ENCODE results near the gene HHAT.
"Not testable (repeated sequence)": the region's sequence is repeated elsewhere in the genome, so short reads cannot be mapped to it uniquely, and the experiment has no call there.

HHAT gene

GRCh38 chr1:210396541-210396940 is 67.8 kb downstream of the HHAT start:
- no peak for DNase-seq (ENCODE audit: low read depth in 2 of 2)

GRCh38 chr1:210397252-210397651 is 68.5 kb downstream of the HHAT start:
- no peak for DNase-seq (ENCODE audit: low read depth in 2 of 2)

GRCh38 chr1:210397681-210398080 is 69.0 kb downstream of the HHAT start:
- no peak for DNase-seq (ENCODE audit: low read depth in 2 of 2)

GRCh38 chr1:210398466-210398865 is 69.8 kb downstream of the HHAT start:
- DNase-seq (ENCODE audit: low read depth in 2 of 2), result no peak

GRCh38 chr1:210400043-210400840 is 71.5 kb downstream of the HHAT start:
- DNase-seq (ENCODE audit: low read depth in 2 of 2), result peak in 1 of 2 donors; percentile 5

DNA sequence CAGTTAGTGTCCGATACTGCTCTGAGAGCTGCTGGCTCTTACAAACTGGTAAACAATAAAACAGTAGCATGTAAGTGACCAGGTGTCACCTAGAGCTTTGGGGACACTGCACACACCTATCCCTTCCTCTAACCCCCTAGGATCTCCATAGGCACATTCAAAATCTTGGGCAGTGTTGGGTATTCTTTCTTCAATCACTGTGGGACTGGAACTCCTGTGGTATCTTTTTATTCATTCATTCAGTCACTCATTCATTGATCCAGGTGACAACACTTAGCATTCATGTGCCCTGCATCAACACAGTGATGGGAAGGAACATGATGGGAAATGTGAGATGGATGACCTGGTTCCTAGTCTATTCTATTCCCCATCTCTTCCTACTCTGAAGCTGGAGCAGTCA is 73.9 kb downstream of the HHAT start:
- DNase-seq (ENCODE audit: low read depth in 2 of 2), result no peak

DNA sequence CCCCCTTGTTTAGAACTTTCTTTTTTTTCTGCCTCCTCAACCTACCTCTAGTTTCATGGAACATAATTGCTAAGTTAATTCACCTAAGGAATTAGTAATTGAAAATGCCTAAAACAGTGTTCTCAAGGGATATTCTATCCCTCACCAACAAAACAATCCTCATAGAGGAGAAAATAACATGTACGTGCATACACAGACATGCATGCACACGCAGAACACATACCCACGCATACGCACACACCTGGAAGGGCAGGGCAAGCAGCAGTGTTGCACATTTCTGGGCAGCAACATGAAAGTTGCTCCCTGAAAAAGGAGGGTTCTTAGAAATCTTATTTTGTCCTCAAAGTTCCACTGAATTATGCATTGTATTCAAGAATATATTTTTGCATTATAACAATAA is 76.6 kb downstream of the HHAT start:
- no peak for DNase-seq (ENCODE audit: low read depth in 2 of 2)

GRCh38 chr1:210406341-210406740 is 77.6 kb downstream of the HHAT start:
- DNase-seq (ENCODE audit: low read depth in 2 of 2), result not testable (repeated sequence)

- peak; percentile 35 to 50 for DNase-seq (ENCODE audit: low read depth in 2 of 2)
Measured at GRCh38 chr1:210407207-210407886, 78.6 kb downstream of the HHAT start.

- DNase-seq (ENCODE audit: low read depth in 2 of 2), result no peak
Measured at GRCh38 chr1:210407887-210408252, 79.2 kb downstream of the HHAT start.

DNA sequence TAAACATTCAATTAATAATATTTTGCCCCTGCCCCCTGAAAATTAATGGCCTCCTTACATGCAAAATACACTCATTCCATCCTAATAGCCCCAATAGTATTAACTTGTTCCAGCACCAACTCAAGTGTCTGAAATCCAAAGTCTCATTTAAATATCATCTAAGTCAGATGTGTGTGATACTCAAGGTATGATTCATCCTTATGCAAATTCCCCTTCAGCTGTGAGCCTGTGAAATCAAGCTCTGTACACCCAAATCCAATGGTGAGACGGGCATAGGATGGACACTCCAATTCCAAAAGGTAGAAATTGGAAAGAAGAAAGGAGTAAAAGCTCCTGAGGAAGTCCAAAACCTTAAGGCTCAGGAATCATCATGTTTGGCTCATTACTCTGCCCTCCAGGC is 83.5 kb downstream of the HHAT start:
- no peak for DNase-seq (ENCODE audit: low read depth in 2 of 2)

- DNase-seq (ENCODE audit: low read depth in 2 of 2), result no peak
Measured at GRCh38 chr1:210413951-210414350, 85.2 kb downstream of the HHAT start.

DNA sequence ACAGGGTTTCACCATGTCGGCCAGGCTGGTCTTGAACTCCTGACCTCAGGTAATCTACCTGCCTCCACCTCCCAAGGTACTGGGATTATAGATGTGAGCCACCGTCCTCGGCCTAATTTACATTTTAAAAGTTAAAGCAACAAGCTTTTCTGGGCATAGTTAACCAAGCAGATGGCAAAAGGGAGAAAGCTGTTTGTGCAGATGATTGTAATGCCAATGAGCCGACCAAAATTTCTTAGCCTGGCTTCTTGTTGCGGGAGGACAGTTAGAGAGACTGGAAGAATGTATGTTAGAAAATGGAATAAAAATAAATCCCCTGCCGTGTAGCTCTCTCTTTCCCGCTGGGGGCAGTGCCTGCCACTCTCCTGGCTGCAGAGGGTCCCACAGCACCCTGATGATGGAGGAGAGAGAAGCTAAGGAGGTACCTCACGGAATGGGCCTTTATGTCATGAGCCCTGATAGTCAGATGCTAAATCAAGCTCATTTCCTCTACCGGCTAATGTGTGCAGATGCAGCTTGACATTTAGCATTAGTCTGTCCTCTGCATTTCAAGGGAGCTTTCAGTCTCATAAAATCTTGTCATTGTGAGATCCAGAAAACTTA is 87.2 kb downstream of the HHAT start:
- DNase-seq (ENCODE audit: low read depth in 2 of 2), result no peak

GRCh38 chr1:210416681-210417080 is 88.0 kb downstream of the HHAT start:
- no peak for DNase-seq (ENCODE audit: low read depth in 2 of 2)

DNA sequence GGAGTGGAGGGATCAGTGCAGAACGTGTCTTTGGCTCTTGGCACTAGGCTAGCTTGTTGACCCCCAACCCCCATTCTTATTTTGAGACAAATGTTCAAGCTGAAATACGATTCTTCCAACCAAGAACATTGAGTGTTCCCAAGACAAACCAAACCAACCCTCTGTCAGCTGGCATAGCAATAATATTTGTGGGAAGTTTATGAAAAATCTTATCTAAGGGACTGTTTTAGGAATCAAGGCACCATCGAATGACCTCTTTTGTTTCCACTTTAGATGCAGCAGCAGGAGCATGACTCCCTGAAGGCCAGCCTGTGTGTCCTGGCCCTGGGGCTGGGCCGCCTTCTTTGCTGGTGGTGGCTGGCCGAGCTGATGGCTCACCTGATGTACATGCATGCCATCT is 89.2 kb downstream of the HHAT start:
- no peak for DNase-seq (ENCODE audit: low read depth in 2 of 2)

DNA sequence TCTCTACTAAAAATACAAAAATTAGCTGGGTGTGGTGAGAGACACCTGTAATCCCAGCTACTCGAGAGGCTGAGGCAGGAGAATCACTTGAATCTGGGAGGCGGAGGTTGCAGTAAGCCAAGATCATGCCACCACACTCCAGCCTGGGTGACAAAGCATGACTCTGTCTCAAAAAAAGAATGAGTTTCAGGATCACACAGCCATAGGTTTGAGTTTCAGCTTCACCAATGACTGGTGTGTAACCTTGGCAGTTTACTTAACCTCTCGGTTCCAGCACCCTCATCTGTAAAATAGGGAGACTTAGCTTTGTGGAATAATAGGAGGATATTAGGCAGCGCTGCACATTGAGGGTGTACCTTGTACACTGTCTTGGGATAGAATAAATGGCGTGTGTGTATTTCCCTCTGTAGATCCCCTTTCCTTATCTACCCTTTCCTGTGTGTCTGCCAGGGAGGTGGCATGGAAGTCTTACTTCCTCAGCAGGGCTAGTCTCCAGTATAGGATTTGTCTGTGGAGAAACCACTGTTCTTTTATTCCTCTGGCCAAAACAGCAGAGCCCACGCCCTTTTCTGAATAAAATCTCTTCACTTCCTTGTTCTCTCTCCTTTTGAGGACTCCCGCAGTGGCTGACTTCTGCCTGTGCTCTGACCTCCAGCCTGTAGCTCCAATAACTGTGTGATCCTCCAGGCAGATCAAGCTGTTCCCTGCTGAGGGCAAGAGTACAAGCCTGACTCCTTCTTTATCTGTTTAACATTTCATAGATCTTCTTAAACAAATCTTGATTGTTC is 90.4 kb downstream of the HHAT start:
- DNase-seq (ENCODE audit: low read depth in 2 of 2), result no peak

- not testable (repeated sequence) for DNase-seq (ENCODE audit: low read depth in 2 of 2)
Measured at GRCh38 chr1:210426696-210427095, 98.0 kb downstream of the HHAT start.

GRCh38 chr1:210428696-210429095 is 100.0 kb downstream of the HHAT start:
- DNase-seq (ENCODE audit: low read depth in 2 of 2), result no peak

DNA sequence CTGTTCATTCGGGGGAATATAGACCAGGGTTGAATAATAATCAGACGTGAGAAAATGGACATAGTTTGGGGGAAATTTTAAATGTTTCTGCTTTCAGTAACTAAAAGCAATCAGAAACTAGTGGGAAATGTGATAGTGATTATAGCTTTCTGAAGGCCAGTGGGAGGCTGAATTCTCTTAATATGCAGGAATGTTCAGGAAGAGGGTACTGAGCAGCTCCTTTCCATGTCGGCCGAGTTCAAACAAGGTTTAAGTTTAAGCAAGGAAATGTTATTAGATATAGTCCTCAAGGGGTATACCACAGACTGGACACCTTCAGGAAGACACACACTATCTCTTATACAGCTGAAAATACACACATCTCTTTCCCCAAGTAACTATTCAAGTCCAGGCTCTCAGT is 105.5 kb downstream of the HHAT start:
- DNase-seq (ENCODE audit: low read depth in 2 of 2), result no peak

GRCh38 chr1:210437111-210437510 is 108.4 kb downstream of the HHAT start:
- no peak for DNase-seq (ENCODE audit: low read depth in 2 of 2)

DNA sequence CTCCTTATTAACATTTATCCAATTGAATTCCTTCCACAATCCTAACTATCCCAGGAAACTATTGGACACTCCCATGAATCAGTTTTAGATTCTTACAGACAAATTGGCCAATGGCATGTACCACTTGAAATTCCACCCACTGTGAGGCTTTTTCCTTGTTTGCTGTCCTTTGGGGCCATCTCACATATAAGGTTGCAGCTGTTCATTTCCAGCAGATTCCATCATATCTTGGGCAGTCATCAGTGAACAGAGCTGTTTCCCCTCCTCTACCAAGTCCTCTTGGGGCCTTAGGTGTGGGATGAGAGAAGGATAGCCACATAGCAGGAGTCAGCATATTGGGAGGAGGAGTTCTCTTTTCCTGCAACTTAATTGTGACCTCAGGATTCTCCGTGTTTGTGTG is 109.1 kb downstream of the HHAT start:
- DNase-seq (ENCODE audit: low read depth in 2 of 2), result no peak
